DLD1 (cell line): ENCODE results near the gene C16orf82.
"Not testable (repeated sequence)": the region's sequence is repeated elsewhere in the genome, so short reads cannot be mapped to it uniquely, and the experiment has no call there.

ENCODE experiments used
- in situ Hi-C: cut with HindIII; loops from 2 replicates; pipeline ENCODE4 v1.10.0; 2017; ENCODE audit warnings: low sequenced_read_pairs

The C16orf82 gene

GRCh38 chr16:27086031-27086430, 19.3 kb downstream of the C16orf82 start:
- in situ Hi-C loops: not testable (repeated sequence)

- in situ Hi-C loops: no loop called here
These were observed 21.5 kb downstream of the C16orf82 start for GRCh38 chr16:27088216-27088615.

- in situ Hi-C loops: no loop called here
These were observed 29.6 kb downstream of the C16orf82 start for GRCh38 chr16:27096375-27096774.

- in situ Hi-C loops: no loop called here
These were observed 31.1 kb downstream of the C16orf82 start for GRCh38 chr16:27097800-27098230.

GRCh38 chr16:27098366-27099049, 31.8 kb downstream of the C16orf82 start:
- in situ Hi-C loops: no loop called here

GRCh38 chr16:27102701-27103575, 36.2 kb downstream of the C16orf82 start:
- in situ Hi-C loops: no loop called here

GRCh38 chr16:27103954-27104353, 37.2 kb downstream of the C16orf82 start:
- in situ Hi-C loops: no loop called here

GRCh38 chr16:27106305-27106704, 39.6 kb downstream of the C16orf82 start:
- in situ Hi-C loops: no loop called here

GRCh38 chr16:27107185-27107592, 40.5 kb downstream of the C16orf82 start:
- in situ Hi-C loops: no loop called here

- in situ Hi-C loops: no loop called here
These were observed 41.5 kb downstream of the C16orf82 start for GRCh38 chr16:27108051-27108770.

GRCh38 chr16:27108826-27109665, 42.3 kb downstream of the C16orf82 start:
- in situ Hi-C loops: no loop called here

GRCh38 chr16:27109666-27110523, 43.2 kb downstream of the C16orf82 start:
- in situ Hi-C loops: no loop called here

GRCh38 chr16:27110524-27110896, 43.8 kb downstream of the C16orf82 start:
- in situ Hi-C loops: no loop called here

GRCh38 chr16:27111486-27111885, 44.8 kb downstream of the C16orf82 start:
- in situ Hi-C loops: no loop called here

GRCh38 chr16:27112093-27112811, 45.5 kb downstream of the C16orf82 start:
- in situ Hi-C loops: no loop called here

- in situ Hi-C loops: no loop called here
These were observed 46.7 kb downstream of the C16orf82 start for GRCh38 chr16:27113341-27113841.

GRCh38 chr16:27114006-27114405, 47.3 kb downstream of the C16orf82 start:
- in situ Hi-C loops: no loop called here

GRCh38 chr16:27118526-27118925, 51.8 kb downstream of the C16orf82 start:
- in situ Hi-C loops: no loop called here
